Measurements from ENCODE around the gene APLF.
"Not testable (repeated sequence)": the region's sequence is repeated elsewhere in the genome, so short reads cannot be mapped to it uniquely, and the experiment has no call there.

Gene APLF

GRCh38 chr2:68482296-68482820, 15.0 kb downstream of the APLF start:
- no peak for DNase-seq

- DNase-seq: no peak
These were observed 15.6 kb downstream of the APLF start for GRCh38 chr2:68483011-68483410.

GRCh38 chr2:68487773-68488355, 20.5 kb downstream of the APLF start:
- DNase-seq: no peak

- not testable (repeated sequence) for DNase-seq
These were observed 21.2 kb downstream of the APLF start for GRCh38 chr2:68488605-68489004.

- DNase-seq: no peak
These were observed 21.9 kb downstream of the APLF start for GRCh38 chr2:68489282-68489681.

GRCh38 chr2:68491582-68491981, 24.2 kb downstream of the APLF start:
- DNase-seq: no peak

- DNase-seq: no peak
These were observed 31.7 kb downstream of the APLF start for GRCh38 chr2:68499133-68499532.

- DNase-seq: no peak
These were observed 33.3 kb downstream of the APLF start for GRCh38 chr2:68500649-68501048.

GRCh38 chr2:68501768-68502167, 34.4 kb downstream of the APLF start:
- no peak for DNase-seq

GRCh38 chr2:68505603-68506159, 38.3 kb downstream of the APLF start:
- no peak for DNase-seq

- DNase-seq: no peak
These were observed 38.8 kb downstream of the APLF start for GRCh38 chr2:68506170-68506569.

- DNase-seq: no peak
These were observed 44.9 kb downstream of the APLF start for GRCh38 chr2:68512326-68512725.

- DNase-seq: no peak
These were observed 45.6 kb downstream of the APLF start for GRCh38 chr2:68512966-68513365.

GRCh38 chr2:68514316-68514929, 47.0 kb downstream of the APLF start:
- DNase-seq: no peak

- DNase-seq: no peak
These were observed 48.9 kb downstream of the APLF start for GRCh38 chr2:68516051-68516955.

- no peak for DNase-seq
These were observed 51.9 kb downstream of the APLF start for GRCh38 chr2:68519236-68519635.

GRCh38 chr2:68521037-68521436, 53.7 kb downstream of the APLF start:
- no peak for DNase-seq

GRCh38 chr2:68526943-68527342, 59.6 kb downstream of the APLF start:
- DNase-seq: not testable (repeated sequence)

GRCh38 chr2:68527343-68528081, 60.1 kb downstream of the APLF start:
- not testable (repeated sequence) for DNase-seq

GRCh38 chr2:68529156-68529555, 61.8 kb downstream of the APLF start:
- DNase-seq: not testable (repeated sequence)

GRCh38 chr2:68529651-68530050, 62.3 kb downstream of the APLF start:
- not testable (repeated sequence) for DNase-seq

GRCh38 chr2:68536000-68536399, 68.6 kb downstream of the APLF start:
- DNase-seq: no peak

- no peak for DNase-seq
These were observed 69.6 kb downstream of the APLF start for GRCh38 chr2:68537011-68537410.
